HepG2 (cell line): ENCODE measurements around the gene IL10RA. TPM values are rescaled to one million over a fixed set of nuclear protein-coding genes. Genes with fewer than 3 reads are reported as not detected.

ENCODE experiments used
- ATAC-seq: fragments of 200-7000 bp; cut with Tn5 transposase; 3 replicates; pipeline ENCODE4 v1.9.1; 2020; ENCODE audit warnings: mild to moderate bottlenecking, moderate library complexity
- BruUV-seq: library from RNA; stranded (reverse); fragments of 400-500 nt; replicated peaks from 2 replicates; lab custom pipeline; 2021; lab: Mats Ljungman, UMichigan
- CTCF ChIA-PET: fragments of 300-600 bp; formaldehyde crosslinking; extraction: SDS; loops from one replicate; lab custom pipeline; 2021; ENCODE audit warnings: low total read pairs, inconsistent platforms, low intra/inter-chr PET ratio; lab: Yijun Ruan, JAX
- POLR2A ChIA-PET: fragments of 350-600 bp; sonication (Branson Sonifier 250); formaldehyde crosslinking; loops from one replicate; lab custom pipeline; 2020; ENCODE audit warnings: antibody characterized with exemption, inconsistent platforms; lab: Yijun Ruan, JAX
- DNase-seq: peaks from one replicate; pipeline ENCODE4 v3.0.0-alpha.2; 2015; ENCODE audit warnings: low spot score
- FAIRE-seq: peaks from 3 replicates; lab custom pipeline; 2011; peaks lifted over from hg19 to GRCh38; lab: Jason Lieb, UNC
- H2AFZ ChIP-seq: one replicate; pipeline ENCODE4 v1.6.1; 2011; ENCODE audit warnings: low read length, inconsistent platforms
- H3K27ac ChIP-seq: fragments of 300-600 bp; 3 replicates; pipeline ENCODE4 v1.8.0; 2011; ENCODE audit warnings: mixed run types, mild to moderate bottlenecking, mixed read lengths, low read length, inconsistent platforms; ENCODE audit not compliant: insufficient read depth; ENCODE audit errors: extremely low read length
- H3K27me3 ChIP-seq, 2 experiments: fragments of 200-600 bp in 1 of 2; 2 replicates in 1 of 2; 3 replicates in 1 of 2; pipeline versions ENCODE4 v1.6.0 to v1.8.0; 2011; ENCODE audit warnings: low read length in 2 of 2, mild to moderate bottlenecking in 2 of 2, moderate library complexity in 2 of 2, inconsistent platforms in 1 of 2; ENCODE audit not compliant: insufficient read depth in 2 of 2, control insufficient read depth in 1 of 2
- H3K36me3 ChIP-seq, 2 experiments: fragments of 200-600 bp in 1 of 2; replicated peaks in 1 of 2; 2 replicates in 1 of 2; 3 replicates in 1 of 2; pipeline versions ENCODE4 v1.5.1 to v1.8.0; 2011; ENCODE audit warnings: low read length in 2 of 2, inconsistent platforms in 1 of 2; ENCODE audit not compliant: insufficient read depth in 2 of 2, control insufficient read depth in 1 of 2
- H3K4me1 ChIP-seq: 2 replicates; pipeline ENCODE4 v1.5.1; 2012; ENCODE audit warnings: low read length, inconsistent platforms; ENCODE audit not compliant: insufficient read depth
- H3K4me2 ChIP-seq: 2 replicates; pipeline ENCODE4 v1.6.0; 2011; ENCODE audit warnings: low read depth, low read length, inconsistent platforms
- H3K4me3 ChIP-seq, 3 experiments: fragments of 200-600 bp in 1 of 3; sonication (generic), shearing (Covaris generic) in 1 of 3; replicated peaks in 1 of 3; 2 replicates each; pipeline ENCODE4 v1.5.1; 2011 to 2016; ENCODE audit warnings: low read length in 3 of 3, inconsistent platforms in 2 of 3, low read depth in 2 of 3, mild to moderate bottlenecking in 2 of 3, control low read depth in 1 of 3, mixed read lengths in 1 of 3; ENCODE audit not compliant: insufficient read depth in 1 of 3
- H3K79me2 ChIP-seq: one replicate; pipeline ENCODE4 v1.6.1; 2011; ENCODE audit warnings: low read length, inconsistent platforms; ENCODE audit not compliant: insufficient read depth
- H3K9ac ChIP-seq: 2 replicates; pipeline ENCODE4 v1.6.0; 2011; ENCODE audit warnings: mild to moderate bottlenecking, low read depth, low read length, inconsistent platforms; ENCODE audit not compliant: insufficient read depth
- H3K9me3 ChIP-seq: 2 replicates; pipeline ENCODE4 v1.5.1; 2012; ENCODE audit warnings: mild to moderate bottlenecking, low read length
- H4K20me1 ChIP-seq: 2 replicates; pipeline ENCODE4 v1.6.0; 2011; ENCODE audit warnings: inconsistent platforms, mild to moderate bottlenecking, low read length, moderate library complexity; ENCODE audit not compliant: insufficient read depth
- MEIS1 ChIP-seq: sonication (generic); formaldehyde crosslinking; IDR thresholded peaks from 2 replicates; pipeline ENCODE4 v1.9.0; 2021; ENCODE audit warnings: mild to moderate bottlenecking, missing genetic modification reagents, moderate library complexity, borderline replicate concordance
- RERE ChIP-seq: IDR thresholded peaks from 2 replicates; pipeline ENCODE4 v1.6.1; 2016; ENCODE audit warnings: low read depth, missing genetic modification reagents, missing compliant biosample characterization
- WGBS: methylation state at CpG from one replicate; pipeline ENCODE4 v1.1.6; 2017; ENCODE audit warnings: low lambda C conversion rate; 5-methylcytosine and 5-hydroxymethylcytosine counted together
- in situ Hi-C: cut with HindIII; loops from 2 replicates; pipeline ENCODE4 v1.10.0; 2017; ENCODE audit warnings: low pct_unique_long_range_greater_than_20kb; ENCODE audit not compliant: extremely low pct_ligation_motif_present
- intact Hi-C: fragments of 100-400 bp; cut with micrococcal nuclease; formaldehyde crosslinking; loops from one replicate; pipeline ENCODE4 v1.10.0; 2022; ENCODE audit not compliant: unreplicated experiment
- polyA plus RNA-seq, 8 experiments: library from polyadenylated mRNA; depleted of rRNA in 3 of 8; stranded (reverse) in 7 of 8; unstranded in 1 of 8; fragments of >200 nt; fragmentation: Illumina TruSeq in 4 of 8; extraction: Trizol in 4 of 8; gene quantifications; 2 replicates each; pipeline versions ENCODE4 v1.2.1 to v1.2.3, GENCODE V29; 2011 to 2016; ENCODE audit warnings: low read depth in 4 of 8, missing spikeins in 1 of 8, mixed read lengths in 1 of 8; ENCODE audit not compliant: insufficient read depth in 1 of 8
- total RNA-seq, 5 experiments: library from RNA; depleted of rRNA; stranded (reverse); fragments of >200 nt; fragmentation: Illumina TruSeq; extraction: Trizol; gene quantifications; 2 replicates each; pipeline ENCODE4 v1.2.3, GENCODE V29; 2016; ENCODE audit warnings: low read depth in 1 of 5

Gene IL10RA
- total and polyA plus RNA-seq, 2 of the 13 experiments (the other 11 are each of a cell fraction or from before 2014, with no cell fraction given): not detected

GRCh38 chr11:118017111-118017510 lies 30.9 kb downstream of the IL10RA start:
- Histone ChIP-seq H3K27ac (no peak overlapping the region), H3K36me3 (no peaks in the 10 kb centered on the region), H3K4me3 (no peak overlapping the region), H3K79me2 (no peaks in the 10 kb centered on the region), H3K4me1 (no peaks in the 10 kb centered on the region), H3K9me3 (peaks cover 10% of the 10 kb centered on the region; the same call in 1 of the 2 replicates), H4K20me1 (no peaks in the 10 kb centered on the region), H3K4me2 (no peak overlapping the region), H3K27me3 (peaks cover 2 to 20% of the 10 kb centered on the region in 2 experiments; a peak in 2 of 5 replicates), H3K9ac (no peak overlapping the region), H2AFZ (no peak overlapping the region)
- TF ChIP-seq RERE (CRISPR knock-in tag): no peak
- no peak for TF ChIP-seq MEIS1 (CRISPR knock-in tag)
- BruUV-seq: no TSS peak
- DNase-seq (no peak), FAIRE-seq (no peak), ATAC-seq (no peak)
- ChIA-PET POLR2A (no interaction called here), CTCF (no interaction called here)
- in situ Hi-C loops: no loop called here
- 20% methylated on average over 3 of the region's 3 CpGs for WGBS
- intact Hi-C loops: no loop called here
